HUES64 (cell line): Measurements from ENCODE around the gene UBE2C.

Source experiments
- H3K27ac ChIP-seq: 2 replicates; pipeline ENCODE4 v1.7.0; 2013; ENCODE audit warnings: low read depth, low read length, inconsistent platforms
- H3K27me3 ChIP-seq: 2 replicates; pipeline ENCODE4 v1.6.1; 2013; ENCODE audit warnings: mild to moderate bottlenecking, low read length; ENCODE audit not compliant: insufficient read depth
- H3K36me3 ChIP-seq: 2 replicates; pipeline ENCODE4 v1.6.1; 2013; ENCODE audit warnings: mild to moderate bottlenecking, low read length; ENCODE audit not compliant: insufficient read depth
- H3K4me1 ChIP-seq: 2 replicates; pipeline ENCODE4 v1.6.1; 2013; ENCODE audit warnings: mild to moderate bottlenecking, low read length, moderate library complexity; ENCODE audit not compliant: insufficient read depth
- H3K4me3 ChIP-seq: 2 replicates; pipeline ENCODE4 v1.5.1; 2013; ENCODE audit warnings: mild to moderate bottlenecking, low read length, moderate library complexity
- H3K9ac ChIP-seq: 2 replicates; pipeline ENCODE4 v1.6.1; 2013; ENCODE audit warnings: mild to moderate bottlenecking, low read depth, low read length
- H3K9me3 ChIP-seq: 2 replicates; pipeline ENCODE4 v1.6.1; 2013; ENCODE audit warnings: low read depth, low read length; ENCODE audit not compliant: insufficient read depth
- WGBS: fragments of 150-250, 120-280 bp; methylation state at CpG from one replicate; pipeline ENCODE4 v1.1.7; 2013; ENCODE audit warnings: missing lambda C conversion rate; 5-methylcytosine and 5-hydroxymethylcytosine counted together

Gene UBE2C

GRCh38 chr20:45861221-45862075 lies 49.0 kb downstream of the UBE2C start:
- Histone ChIP-seq H3K36me3 (no peaks in the 10 kb centered on the region), H3K9me3 (no peaks in the 10 kb centered on the region), H3K27me3 (no peaks in the 10 kb centered on the region), H3K9ac (no peak overlapping the region), H3K4me1 (peaks cover 8% of the 10 kb centered on the region; the same call in 1 of the 2 replicates), H3K4me3 (no peak overlapping the region), H3K27ac (no peak overlapping the region)
- 92% methylated on average over 6 of the region's 7 CpGs for WGBS

DNA sequence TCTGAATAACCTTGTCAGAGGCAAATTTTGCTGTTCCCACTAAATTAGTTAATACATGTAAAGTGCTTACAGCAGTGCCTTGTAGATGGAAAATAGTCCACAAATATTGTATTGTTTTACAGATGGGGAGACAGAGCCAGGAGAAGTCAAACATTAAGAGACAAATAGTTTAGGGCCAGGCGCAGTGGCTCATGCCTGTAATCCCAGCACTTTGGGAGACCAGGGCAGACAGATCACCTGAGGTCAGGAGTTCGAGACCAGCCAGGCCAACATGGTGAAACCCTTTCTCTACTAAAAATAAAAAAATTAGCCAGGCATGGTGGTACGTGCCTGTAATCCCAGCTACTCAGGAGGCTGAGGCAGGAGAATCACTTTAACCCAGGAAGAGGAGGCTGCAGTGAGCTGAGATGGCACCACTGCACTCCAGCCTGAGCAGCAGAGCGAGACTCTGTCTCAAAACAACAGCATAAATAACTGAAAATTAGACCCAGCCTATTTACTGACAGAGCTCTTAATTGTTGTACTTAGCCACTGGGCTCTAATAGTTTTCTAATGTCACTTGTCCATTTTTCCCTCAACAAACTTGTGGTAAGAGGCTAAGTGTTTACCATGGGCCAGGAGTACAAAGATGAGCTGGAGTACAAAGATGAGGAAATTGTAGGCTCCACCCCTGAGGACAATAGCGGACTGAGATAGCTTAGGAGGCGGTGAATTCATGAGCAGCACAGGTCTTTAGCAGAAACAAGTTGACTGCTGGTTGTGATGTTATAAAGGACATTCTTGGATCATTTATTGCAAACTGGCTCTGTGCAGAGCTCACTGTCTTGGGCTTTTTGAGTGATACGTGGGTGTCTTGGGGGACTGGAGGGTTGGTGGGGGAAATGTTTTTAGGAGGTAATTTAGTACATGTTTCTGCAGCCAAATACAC lies 51.4 kb downstream of the UBE2C start:
- no peak overlapping the region for H3K4me3 ChIP-seq
- H3K9ac ChIP-seq: no peak overlapping the region
- WGBS: 92% methylated on average over 7 of the region's 7 CpGs
- no peak overlapping the region for H3K27ac ChIP-seq
- H3K9me3 ChIP-seq: no peaks in the 10 kb centered on the region
- H3K4me1 ChIP-seq: no peaks in the 10 kb centered on the region
- H3K27me3 ChIP-seq: no peaks in the 10 kb centered on the region
- no peaks in the 10 kb centered on the region for H3K36me3 ChIP-seq

GRCh38 chr20:45866454-45866853 lies 54.0 kb downstream of the UBE2C start:
- Histone ChIP-seq H3K9ac (no peak overlapping the region), H3K4me1 (no peaks in the 10 kb centered on the region), H3K27ac (no peak overlapping the region), H3K9me3 (no peaks in the 10 kb centered on the region), H3K27me3 (no peaks in the 10 kb centered on the region), H3K36me3 (no peaks in the 10 kb centered on the region), H3K4me3 (no peak overlapping the region)
- WGBS: 94% methylated on average over 5 of the region's 5 CpGs
